Kidney (tissue), 14 donors: ENCODE data around the gene CD40. TPM values are rescaled to one million over a fixed set of nuclear protein-coding genes. Genes with fewer than 3 reads are reported as not detected.

Experiments
- DNase-seq, 5 donors: peaks; one replicate each; pipeline ENCODE4 v3.0.0-alpha.2; 2013 to 2020
- FAIRE-seq: peaks from 2 replicates; lab custom pipeline; 2012; peaks lifted over from hg19 to GRCh38; lab: Jason Lieb, UNC
- H3K27ac ChIP-seq, 2 donors: one replicate each; pipeline ENCODE4 v1.7.0; 2013; ENCODE audit warnings: low read depth in 2 of 2, low read length in 2 of 2, inconsistent platforms in 1 of 2
- H3K27me3 ChIP-seq: one replicate; pipeline ENCODE4 v1.7.1; 2013; ENCODE audit warnings: low read length, inconsistent platforms; ENCODE audit not compliant: control insufficient read depth, insufficient read depth
- H3K36me3 ChIP-seq, 3 donors: one replicate each; pipeline versions ENCODE4 v1.7.0 to v1.7.1; 2013; ENCODE audit warnings: low read length in 3 of 3, control low read depth in 1 of 3, inconsistent platforms in 1 of 3; ENCODE audit not compliant: insufficient read depth in 3 of 3, control insufficient read depth in 2 of 3
- H3K4me1 ChIP-seq, 3 donors: one replicate each; pipeline versions ENCODE4 v1.7.0 to v1.7.1; 2013; ENCODE audit warnings: low read length in 3 of 3, inconsistent platforms in 1 of 3, low read depth in 1 of 3; ENCODE audit not compliant: control insufficient read depth in 2 of 3, insufficient read depth in 2 of 3
- H3K4me3 ChIP-seq, 3 donors: one replicate each; pipeline versions ENCODE4 v1.7.0 to v1.8.1; 2013; ENCODE audit warnings: low read length in 3 of 3, control low read depth in 1 of 3, inconsistent platforms in 1 of 3
- H3K9ac ChIP-seq, 3 donors: one replicate each; pipeline versions ENCODE4 v1.7.0 to v1.7.1; 2013; ENCODE audit warnings: low read length in 3 of 3, control low read depth in 1 of 3, inconsistent platforms in 1 of 3
- H3K9me3 ChIP-seq, 3 donors: one replicate each; pipeline versions ENCODE4 v1.7.0 to v1.7.1; 2013; ENCODE audit warnings: low read length in 3 of 3, control low read depth in 1 of 3, inconsistent platforms in 1 of 3; ENCODE audit not compliant: control insufficient read depth in 2 of 3, insufficient read depth in 1 of 3
- intact Hi-C: fragments of 100-400 bp; cut with DNase I; formaldehyde crosslinking; loops from one replicate; pipeline ENCODE4 v1.11.1; 2022
- polyA plus RNA-seq: library from polyadenylated mRNA; stranded (reverse); fragments of 350-450 nt; fragmentation: Illumina TruSeq; extraction: RNeasy Lipid Tissue Mini Kit (QIAGEN cat#74804); gene quantifications from one replicate; pipeline ENCODE4 v1.2.3, GENCODE V29; 2014; ENCODE audit warnings: low read depth, low replicate concordance; ENCODE audit not compliant: insufficient read depth
- total RNA-seq: library from RNA; stranded (reverse); fragmentation: NEBNext Ultra II Directional; extraction: Animal tissue kit (Norgen Biotek cat#: 25700); gene quantifications from one replicate; pipeline ENCODE4 v1.2.1, GENCODE V29; 2021
- TF ChIP-seq, protein P1 (sequence below): IDR thresholded peaks from 3 replicates; pipeline ENCODE4 v1.5.1; 2012; ENCODE audit warnings: mild to moderate bottlenecking, moderate library complexity, borderline replicate concordance; ENCODE audit not compliant: insufficient read depth; ENCODE audit errors: extremely low read depth
- donor health status: control.
- donor health status: control.
- donor health status: control.
- donor health status: control.
- donor health status: control.
- donor health status: DM: yes; HTN: yes; CAD: no.
- donor health status: Normal renal cell carcinoma (clear cell type).

CD40 gene
- total and polyA plus RNA-seq, 2 donors from 2014 or later = 15.7 to 25.2 TPM

GRCh38 chr20:46108976-46109375, 9.1 kb upstream of the CD40 start:
- no peak for FAIRE-seq
- no peak overlapping the region for H3K9ac ChIP-seq
- H3K4me1 ChIP-seq = no peaks in the 10 kb centered on the region
- intact Hi-C loops = no loop called here
- no peak overlapping the region for H3K27ac ChIP-seq
- H3K27me3 ChIP-seq = no peaks in the 10 kb centered on the region
- H3K36me3 ChIP-seq = no peaks in the 10 kb centered on the region
- no peak overlapping the region for H3K4me3 ChIP-seq
- H3K9me3 ChIP-seq = no peaks in the 10 kb centered on the region
- TF ChIP-seq, protein P1, sequence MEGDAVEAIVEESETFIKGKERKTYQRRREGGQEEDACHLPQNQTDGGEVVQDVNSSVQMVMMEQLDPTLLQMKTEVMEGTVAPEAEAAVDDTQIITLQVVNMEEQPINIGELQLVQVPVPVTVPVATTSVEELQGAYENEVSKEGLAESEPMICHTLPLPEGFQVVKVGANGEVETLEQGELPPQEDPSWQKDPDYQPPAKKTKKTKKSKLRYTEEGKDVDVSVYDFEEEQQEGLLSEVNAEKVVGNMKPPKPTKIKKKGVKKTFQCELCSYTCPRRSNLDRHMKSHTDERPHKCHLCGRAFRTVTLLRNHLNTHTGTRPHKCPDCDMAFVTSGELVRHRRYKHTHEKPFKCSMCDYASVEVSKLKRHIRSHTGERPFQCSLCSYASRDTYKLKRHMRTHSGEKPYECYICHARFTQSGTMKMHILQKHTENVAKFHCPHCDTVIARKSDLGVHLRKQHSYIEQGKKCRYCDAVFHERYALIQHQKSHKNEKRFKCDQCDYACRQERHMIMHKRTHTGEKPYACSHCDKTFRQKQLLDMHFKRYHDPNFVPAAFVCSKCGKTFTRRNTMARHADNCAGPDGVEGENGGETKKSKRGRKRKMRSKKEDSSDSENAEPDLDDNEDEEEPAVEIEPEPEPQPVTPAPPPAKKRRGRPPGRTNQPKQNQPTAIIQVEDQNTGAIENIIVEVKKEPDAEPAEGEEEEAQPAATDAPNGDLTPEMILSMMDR = no peak
- DNase-seq = no peak

DNA sequence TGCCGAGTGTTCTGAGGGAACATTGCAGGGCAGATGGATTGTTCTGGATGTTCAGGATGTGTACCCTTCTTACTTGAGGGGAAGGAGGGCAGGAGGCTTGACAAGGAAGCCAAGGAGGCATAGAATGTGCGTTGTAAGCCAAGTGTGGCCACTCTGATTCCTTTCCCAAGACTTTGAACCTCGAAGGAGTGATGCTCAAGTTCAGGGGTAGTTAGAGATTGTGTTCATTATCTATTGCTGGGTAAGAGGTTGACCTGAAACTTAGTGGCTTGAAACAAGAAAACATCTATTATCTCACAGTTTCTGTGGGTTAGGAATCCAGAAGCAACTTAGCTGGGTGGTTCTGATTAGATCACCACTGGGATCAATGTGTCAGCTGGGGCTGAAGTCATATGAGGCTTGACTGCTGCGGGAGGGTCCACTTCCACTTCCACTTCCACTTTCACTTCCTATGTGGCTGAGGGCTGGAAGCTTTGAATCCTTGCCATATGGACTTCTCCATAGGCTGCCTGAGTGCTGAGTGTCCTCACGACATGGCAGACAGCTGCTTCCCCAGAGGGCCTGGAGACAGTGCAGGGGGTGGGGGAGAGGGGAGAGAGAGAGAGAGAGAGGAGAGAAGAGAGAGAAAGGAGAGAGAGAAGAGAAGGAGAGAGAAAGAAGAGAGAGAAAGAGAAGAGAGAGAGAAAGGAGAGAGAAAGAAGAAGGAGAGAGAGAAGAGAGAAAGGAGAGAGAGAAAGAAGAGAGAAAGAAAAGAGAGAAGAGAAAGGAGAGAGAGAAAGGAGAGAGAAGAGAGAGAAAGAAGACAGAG, 6.9 kb upstream of the CD40 start:
- TF ChIP-seq, protein P1 = no peak
- Histone ChIP-seq H3K36me3 (no peaks in the 10 kb centered on the region), H3K4me3 (no peak overlapping the region), H3K27ac (no peak overlapping the region), H3K9ac (no peak overlapping the region), H3K27me3 (no peaks in the 10 kb centered on the region), H3K4me1 (no peaks in the 10 kb centered on the region), H3K9me3 (no peaks in the 10 kb centered on the region)
- intact Hi-C loops = no loop called here
- DNase-seq (no peak), FAIRE-seq (no peak)

DNA sequence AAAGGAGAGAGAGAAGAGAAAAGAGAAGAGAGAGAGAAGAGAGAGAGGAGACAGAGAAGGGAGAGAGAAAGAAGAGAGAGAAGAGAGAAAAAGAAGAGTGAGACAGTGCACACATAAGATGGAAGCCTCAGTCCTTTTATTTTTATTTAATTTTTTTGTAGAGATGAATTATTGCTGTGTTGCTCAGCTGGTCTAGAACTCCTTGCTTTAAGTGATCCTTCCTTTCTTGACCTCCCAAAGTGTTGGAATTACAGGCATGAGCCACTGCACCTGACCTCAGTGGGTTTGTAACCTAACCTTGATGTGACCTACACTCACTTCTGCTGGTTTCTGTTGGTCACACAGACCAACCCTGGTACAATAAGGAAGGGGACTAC, 6.3 kb upstream of the CD40 start:
- H3K4me3 ChIP-seq = no peak overlapping the region
- FAIRE-seq (no peak), DNase-seq (no peak)
- TF ChIP-seq, protein P1 = no peak
- H3K27me3 ChIP-seq = no peaks in the 10 kb centered on the region
- H3K9ac ChIP-seq = no peak overlapping the region
- no peaks in the 10 kb centered on the region for H3K36me3 ChIP-seq
- no peaks in the 10 kb centered on the region for H3K9me3 ChIP-seq
- H3K4me1 ChIP-seq = no peaks in the 10 kb centered on the region
- no peak overlapping the region for H3K27ac ChIP-seq
- intact Hi-C loops = no loop called here
